Measurements from ENCODE around the gene FGD4.

FGD4 gene

GRCh38 chr12:32690927-32691326 lies 291.6 kb downstream of the FGD4 start:
- Histone ChIP-seq H2AFZ (ENCODE audit: low read length) (no peak overlapping the region), H4K20me1 (ENCODE audit: insufficient read depth, low read length, poor library complexity, severe bottlenecking) (peaks cover 65% of the 10 kb centered on the region), H3K4me3 (ENCODE audit: low read length, poor library complexity, severe bottlenecking) (no peak overlapping the region), H3F3A (ENCODE audit: low read depth) (no peaks in the 10 kb centered on the region), H3K27me3 (ENCODE audit: insufficient read depth, low read length, poor library complexity, severe bottlenecking) (no peaks in the 10 kb centered on the region), H3K4me1 (ENCODE audit: insufficient read depth, low read length, poor library complexity, severe bottlenecking) (peaks cover 16% of the 10 kb centered on the region), H3K9me3 (ENCODE audit: insufficient read depth, low read depth, low read length) (no peaks in the 10 kb centered on the region), H3K79me2 (ENCODE audit: insufficient read depth, low read length) (peaks cover 97% of the 10 kb centered on the region), H3K4me2 (ENCODE audit: low read depth, low read length, poor library complexity, severe bottlenecking) (no peak overlapping the region), H3K9me2 (replicated peaks; ENCODE audit: low read depth, low read length) (no peaks in the 10 kb centered on the region), H3K9ac (ENCODE audit: low read depth, low read length, poor library complexity, severe bottlenecking) (no peak overlapping the region), H3K36me3 (ENCODE audit: insufficient read depth, low read length) (no peaks in the 10 kb centered on the region)
- TF ChIP-seq EZH2phosphoT487 (IDR thresholded peaks at IDR 0.05; ENCODE audit: borderline replicate concordance) (no peak), CTCF (conservative IDR thresholded peaks at IDR 0.05; ENCODE audit: low read length) (no peak)

GRCh38 chr12:32692358-32692757 lies 293.0 kb downstream of the FGD4 start:
- Histone ChIP-seq H2AFZ (ENCODE audit: low read length) (no peak overlapping the region), H3K79me2 (ENCODE audit: insufficient read depth, low read length) (peaks cover 94% of the 10 kb centered on the region), H3K4me1 (ENCODE audit: insufficient read depth, low read length, poor library complexity, severe bottlenecking) (peaks cover 19% of the 10 kb centered on the region), H4K20me1 (ENCODE audit: insufficient read depth, low read length, poor library complexity, severe bottlenecking) (peaks cover 60% of the 10 kb centered on the region), H3K9me2 (replicated peaks; ENCODE audit: low read depth, low read length) (no peaks in the 10 kb centered on the region), H3K9me3 (ENCODE audit: insufficient read depth, low read depth, low read length) (no peaks in the 10 kb centered on the region), H3K4me2 (ENCODE audit: low read depth, low read length, poor library complexity, severe bottlenecking) (no peak overlapping the region), H3F3A (ENCODE audit: low read depth) (no peaks in the 10 kb centered on the region), H3K9ac (ENCODE audit: low read depth, low read length, poor library complexity, severe bottlenecking) (no peak overlapping the region), H3K4me3 (ENCODE audit: low read length, poor library complexity, severe bottlenecking) (no peak overlapping the region), H3K27me3 (ENCODE audit: insufficient read depth, low read length, poor library complexity, severe bottlenecking) (no peaks in the 10 kb centered on the region), H3K36me3 (ENCODE audit: insufficient read depth, low read length) (no peaks in the 10 kb centered on the region)
- TF ChIP-seq CTCF (conservative IDR thresholded peaks at IDR 0.05; ENCODE audit: low read length) (no peak), EZH2phosphoT487 (IDR thresholded peaks at IDR 0.05; ENCODE audit: borderline replicate concordance) (no peak)

GRCh38 chr12:32693036-32693435 lies 293.7 kb downstream of the FGD4 start:
- no peaks in the 10 kb centered on the region for H3K36me3 ChIP-seq (ENCODE audit: insufficient read depth, low read length)
- no peaks in the 10 kb centered on the region for H3K9me2 ChIP-seq (replicated peaks; ENCODE audit: low read depth, low read length)
- H3K4me3 ChIP-seq (ENCODE audit: low read length, poor library complexity, severe bottlenecking): no peak overlapping the region
- peaks cover 56% of the 10 kb centered on the region for H4K20me1 ChIP-seq (ENCODE audit: insufficient read depth, low read length, poor library complexity, severe bottlenecking)
- H3K4me1 ChIP-seq (ENCODE audit: insufficient read depth, low read length, poor library complexity, severe bottlenecking): peaks cover 21% of the 10 kb centered on the region
- no peaks in the 10 kb centered on the region for H3K9me3 ChIP-seq (ENCODE audit: insufficient read depth, low read depth, low read length)
- no peak for TF ChIP-seq EZH2phosphoT487 (IDR thresholded peaks at IDR 0.05; ENCODE audit: borderline replicate concordance)
- no peak for TF ChIP-seq CTCF (conservative IDR thresholded peaks at IDR 0.05; ENCODE audit: low read length)
- H3F3A ChIP-seq (ENCODE audit: low read depth): no peaks in the 10 kb centered on the region
- peak overlapping the region; percentile 11 for H3K4me2 ChIP-seq (ENCODE audit: low read depth, low read length, poor library complexity, severe bottlenecking)
- no peak overlapping the region for H2AFZ ChIP-seq (ENCODE audit: low read length)
- H3K79me2 ChIP-seq (ENCODE audit: insufficient read depth, low read length): peaks cover 93% of the 10 kb centered on the region
- no peak overlapping the region for H3K9ac ChIP-seq (ENCODE audit: low read depth, low read length, poor library complexity, severe bottlenecking)
- H3K27me3 ChIP-seq (ENCODE audit: insufficient read depth, low read length, poor library complexity, severe bottlenecking): no peaks in the 10 kb centered on the region
